ENCODE data around the gene FSTL4. TPM values are rescaled to one million over a fixed set of nuclear protein-coding genes. Genes with fewer than 3 reads are reported as not detected.

FSTL4 gene
- total and polyA plus RNA-seq, 12 donors: 0.48 to 5.2 (median 2.3) TPM

GRCh38 chr5:133238426-133239205 is 373.7 kb downstream of the FSTL4 start:
- H3K27ac ChIP-seq: no peak overlapping the region
- H3K27me3 ChIP-seq: no peaks in the 10 kb centered on the region
- H3K9me3 ChIP-seq (replicated peaks in 1 of 3): no peaks in the 10 kb centered on the region
- TF ChIP-seq POLR2A (IDR thresholded peaks at IDR 0.05): no peak
- TF ChIP-seq CTCF (IDR thresholded peaks at IDR 0.05): no peak
- H3K4me1 ChIP-seq (replicated peaks in 1 of 2): no peaks in the 10 kb centered on the region
- WGBS, 4 donors: 88 to 99% (median 91%) methylated on average over 12 to 35 of the region's 35 CpGs
- H3K4me3 ChIP-seq: no peak overlapping the region
- intact Hi-C loops (cut with DNase I): no loop called here
- DNase-seq: no peak
- no peaks in the 10 kb centered on the region for H3K36me3 ChIP-seq (replicated peaks in 1 of 2)

GRCh38 chr5:133236976-133237375 is 375.4 kb downstream of the FSTL4 start:
- H3K27ac ChIP-seq: no peak overlapping the region
- intact Hi-C loops (cut with DNase I): no loop called here
- no peaks in the 10 kb centered on the region for H3K9me3 ChIP-seq (replicated peaks in 1 of 3)
- 73 to 79% (median 75%) methylated on average over 9 to 12 of the region's 12 CpGs for whole genome bisulfite sequencing, 4 donors
- H3K4me1 ChIP-seq (replicated peaks in 1 of 2): no peaks in the 10 kb centered on the region
- no peak overlapping the region for H3K4me3 ChIP-seq
- no peak for DNase-seq
- no peak for TF ChIP-seq POLR2A (IDR thresholded peaks at IDR 0.05)
- no peak for TF ChIP-seq CTCF (IDR thresholded peaks at IDR 0.05)
- no peaks in the 10 kb centered on the region for H3K27me3 ChIP-seq
- no peaks in the 10 kb centered on the region for H3K36me3 ChIP-seq (replicated peaks in 1 of 2)

- no peak overlapping the region for H3K4me3 ChIP-seq
- TF ChIP-seq CTCF (IDR thresholded peaks at IDR 0.05) (no peak), POLR2A (IDR thresholded peaks at IDR 0.05) (no peak)
- H3K27me3 ChIP-seq: no peaks in the 10 kb centered on the region
- 85 to 95% (median 87%) methylated on average over 6 to 8 of the region's 8 CpGs for WGBS, 4 donors
- H3K27ac ChIP-seq: no peak overlapping the region
- no peaks in the 10 kb centered on the region for H3K36me3 ChIP-seq (replicated peaks in 1 of 2)
- intact Hi-C loops (cut with DNase I): no loop called here
- no peaks in the 10 kb centered on the region for H3K9me3 ChIP-seq (replicated peaks in 1 of 3)
- H3K4me1 ChIP-seq (replicated peaks in 1 of 2): no peaks in the 10 kb centered on the region
- no peak for DNase-seq
Observed at GRCh38 chr5:133236541-133236951, 375.8 kb downstream of the FSTL4 start.

- intact Hi-C loops (cut with DNase I): no loop called here
- TF ChIP-seq POLR2A (IDR thresholded peaks at IDR 0.05) (no peak), CTCF (IDR thresholded peaks at IDR 0.05) (no peak)
- no peaks in the 10 kb centered on the region for H3K9me3 ChIP-seq (replicated peaks in 1 of 3)
- no peak overlapping the region for H3K4me3 ChIP-seq
- DNase-seq: no peak
- H3K4me1 ChIP-seq (replicated peaks in 1 of 2): no peaks in the 10 kb centered on the region
- H3K27ac ChIP-seq: no peak overlapping the region
- H3K27me3 ChIP-seq: no peaks in the 10 kb centered on the region
- H3K36me3 ChIP-seq (replicated peaks in 1 of 2): no peaks in the 10 kb centered on the region
- WGBS, 4 donors: 85 to 95% (median 93%) methylated on average over 7 to 9 of the region's 9 CpGs
Observed at GRCh38 chr5:133235696-133236426, 376.5 kb downstream of the FSTL4 start.
